ENCODE data around the gene ESYT2. TPM values are rescaled to one million over a fixed set of nuclear protein-coding genes. Genes with fewer than 3 reads are reported as not detected.

The ESYT2 gene
- total and polyA plus RNA-seq, 2 experiments from 2014 or later = 33.4 to 59.6 TPM

DNA sequence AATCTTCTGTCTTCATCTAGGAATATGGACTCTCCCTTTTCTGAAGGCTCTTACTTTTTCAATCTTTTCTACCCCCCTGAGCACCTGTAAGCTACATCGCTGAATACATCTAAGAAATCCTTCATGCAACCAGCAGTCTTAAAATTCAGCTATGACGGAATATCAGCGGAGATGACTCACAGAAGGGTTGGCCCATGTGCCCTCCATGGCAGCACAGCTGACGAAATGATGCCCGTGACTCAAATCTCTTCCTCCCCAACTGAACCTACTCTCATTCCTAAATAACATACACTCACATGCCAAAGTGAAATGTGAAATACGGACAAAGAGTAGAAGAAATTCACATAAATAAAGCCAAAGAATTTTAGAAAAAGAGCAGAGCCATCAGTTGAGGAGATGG, 94.4 kb downstream of the ESYT2 start:
- Histone ChIP-seq H2AFZ (no peak overlapping the region), H3K4me1 (ENCODE audit: insufficient read depth) (peaks cover 4% of the 10 kb centered on the region), H4K20me1 (ENCODE audit: insufficient read depth, poor library complexity, severe bottlenecking) (no peaks in the 10 kb centered on the region), H3K4me2 (no peak overlapping the region), H3K36me3 (replicated peaks; ENCODE audit: insufficient read depth, low read depth) (no peaks in the 10 kb centered on the region), H3K79me2 (no peaks in the 10 kb centered on the region), H3K27ac (no peak overlapping the region), H3K4me3 (no peak overlapping the region), H3K9me2 (replicated peaks; ENCODE audit: insufficient read depth) (no peaks in the 10 kb centered on the region), H3K27me3 (no peaks in the 10 kb centered on the region), H3K9me3 (ENCODE audit: low read depth) (no peaks in the 10 kb centered on the region)
- WGBS (ENCODE audit: low lambda C conversion rate, missing lambda C conversion rate) = 93% methylated on average over 6 of the region's 6 CpGs
- TF ChIP-seq, protein P1, sequence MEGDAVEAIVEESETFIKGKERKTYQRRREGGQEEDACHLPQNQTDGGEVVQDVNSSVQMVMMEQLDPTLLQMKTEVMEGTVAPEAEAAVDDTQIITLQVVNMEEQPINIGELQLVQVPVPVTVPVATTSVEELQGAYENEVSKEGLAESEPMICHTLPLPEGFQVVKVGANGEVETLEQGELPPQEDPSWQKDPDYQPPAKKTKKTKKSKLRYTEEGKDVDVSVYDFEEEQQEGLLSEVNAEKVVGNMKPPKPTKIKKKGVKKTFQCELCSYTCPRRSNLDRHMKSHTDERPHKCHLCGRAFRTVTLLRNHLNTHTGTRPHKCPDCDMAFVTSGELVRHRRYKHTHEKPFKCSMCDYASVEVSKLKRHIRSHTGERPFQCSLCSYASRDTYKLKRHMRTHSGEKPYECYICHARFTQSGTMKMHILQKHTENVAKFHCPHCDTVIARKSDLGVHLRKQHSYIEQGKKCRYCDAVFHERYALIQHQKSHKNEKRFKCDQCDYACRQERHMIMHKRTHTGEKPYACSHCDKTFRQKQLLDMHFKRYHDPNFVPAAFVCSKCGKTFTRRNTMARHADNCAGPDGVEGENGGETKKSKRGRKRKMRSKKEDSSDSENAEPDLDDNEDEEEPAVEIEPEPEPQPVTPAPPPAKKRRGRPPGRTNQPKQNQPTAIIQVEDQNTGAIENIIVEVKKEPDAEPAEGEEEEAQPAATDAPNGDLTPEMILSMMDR (IDR thresholded peaks at IDR 0.05; ENCODE audit: poor library complexity) = no peak
- TF ChIP-seq EZH2phosphoT487 (IDR thresholded peaks at IDR 0.05; ENCODE audit: low read depth, severe bottlenecking, unreplicated experiment) = no peak
- no peak for TF ChIP-seq EZH2 (IDR thresholded peaks at IDR 0.05; ENCODE audit: borderline replicate concordance)
- DNase-seq (ENCODE audit: low spot score) = no peak

DNA sequence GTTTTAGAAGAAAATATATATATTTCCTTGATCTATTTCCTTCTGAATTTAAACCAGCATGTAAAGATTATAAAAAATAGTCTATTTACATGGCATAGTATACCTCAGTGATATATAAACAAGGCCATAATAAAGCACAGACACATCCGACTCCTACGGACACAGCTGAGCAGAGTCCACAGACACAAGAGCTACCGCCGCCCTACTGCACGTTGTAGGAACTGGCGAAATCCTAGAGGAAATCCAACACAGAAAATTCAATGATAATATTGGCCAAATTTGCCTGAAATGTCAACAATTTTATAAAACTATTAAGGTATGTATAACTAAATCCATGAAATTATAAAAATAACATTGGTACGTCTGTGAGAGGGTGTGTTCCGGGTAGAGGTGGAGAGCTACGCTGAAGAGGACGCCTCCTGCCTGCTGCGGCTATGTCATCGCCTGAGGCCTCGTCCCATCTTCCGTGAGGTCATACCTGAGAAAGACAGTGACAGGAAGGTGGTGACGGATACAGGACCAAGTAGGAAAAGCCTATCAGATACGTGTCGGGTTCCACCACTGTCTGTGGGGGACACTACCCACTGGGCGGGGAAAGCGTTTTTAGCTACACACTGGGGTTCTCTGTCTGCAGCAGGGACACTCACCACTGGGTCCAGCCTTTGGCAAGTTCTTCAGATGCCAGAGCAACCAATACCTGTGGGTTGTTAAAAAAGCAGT, 95.4 kb downstream of the ESYT2 start:
- H3K9me3 ChIP-seq (ENCODE audit: low read depth) = no peaks in the 10 kb centered on the region
- H3K27ac ChIP-seq = no peak overlapping the region
- H3K4me1 ChIP-seq (ENCODE audit: insufficient read depth) = no peaks in the 10 kb centered on the region
- no peak for DNase-seq (ENCODE audit: low spot score)
- no peaks in the 10 kb centered on the region for H4K20me1 ChIP-seq (ENCODE audit: insufficient read depth, poor library complexity, severe bottlenecking)
- no peaks in the 10 kb centered on the region for H3K79me2 ChIP-seq
- no peaks in the 10 kb centered on the region for H3K36me3 ChIP-seq (replicated peaks; ENCODE audit: insufficient read depth, low read depth)
- WGBS (ENCODE audit: low lambda C conversion rate, missing lambda C conversion rate) = 97% methylated on average over 19 of the region's 19 CpGs
- TF ChIP-seq, protein P1 (IDR thresholded peaks at IDR 0.05; ENCODE audit: poor library complexity) = no peak
- TF ChIP-seq EZH2 (IDR thresholded peaks at IDR 0.05; ENCODE audit: borderline replicate concordance) (no peak), EZH2phosphoT487 (IDR thresholded peaks at IDR 0.05; ENCODE audit: low read depth, severe bottlenecking, unreplicated experiment) (no peak)
- H2AFZ ChIP-seq = no peak overlapping the region
- H3K4me2 ChIP-seq = no peak overlapping the region
- H3K27me3 ChIP-seq = no peaks in the 10 kb centered on the region
- no peak overlapping the region for H3K4me3 ChIP-seq
- no peaks in the 10 kb centered on the region for H3K9me2 ChIP-seq (replicated peaks; ENCODE audit: insufficient read depth)

- Histone ChIP-seq H3K4me2 (no peak overlapping the region), H3K79me2 (no peaks in the 10 kb centered on the region), H3K27ac (peak overlapping the region; percentile 35), H3K27me3 (no peaks in the 10 kb centered on the region), H3K36me3 (replicated peaks; ENCODE audit: insufficient read depth, low read depth) (no peaks in the 10 kb centered on the region), H2AFZ (no peak overlapping the region), H3K9me3 (ENCODE audit: low read depth) (no peaks in the 10 kb centered on the region), H3K9me2 (replicated peaks; ENCODE audit: insufficient read depth) (no peaks in the 10 kb centered on the region), H3K4me1 (ENCODE audit: insufficient read depth) (no peaks in the 10 kb centered on the region), H3K4me3 (no peak overlapping the region), H4K20me1 (ENCODE audit: insufficient read depth, poor library complexity, severe bottlenecking) (no peaks in the 10 kb centered on the region)
- no peak for DNase-seq (ENCODE audit: low spot score)
- 50% methylated on average over 1 of the region's 1 CpG for WGBS (ENCODE audit: low lambda C conversion rate, missing lambda C conversion rate)
- TF ChIP-seq EZH2 (IDR thresholded peaks at IDR 0.05; ENCODE audit: borderline replicate concordance) = no peak
- TF ChIP-seq EZH2phosphoT487 (IDR thresholded peaks at IDR 0.05; ENCODE audit: low read depth, severe bottlenecking, unreplicated experiment) = no peak
- TF ChIP-seq, protein P1 (IDR thresholded peaks at IDR 0.05; ENCODE audit: poor library complexity) = no peak
These were observed 96.1 kb downstream of the ESYT2 start for GRCh38 chr7:158733220-158733519.

Data from hepatocyte (in vitro differentiated cells).